WTC11 (cell line): ENCODE data around the gene LIN7A. TPM values are rescaled to one million over a fixed set of nuclear protein-coding genes. Genes with fewer than 3 reads are reported as not detected.

ENCODE experiments used
- ATAC-seq: fragments of 200-7000 bp; cut with Tn5 transposase; 2 replicates; pipeline ENCODE4 v1.10.0; 2021; ENCODE audit warnings: mild to moderate bottlenecking, moderate library complexity
- CTCF ChIA-PET: fragments of 300-600 bp; sonication (Branson Sonifier 250); formaldehyde crosslinking; loops from one replicate; lab custom pipeline; 2021; ENCODE audit warnings: antibody characterized with exemption; lab: Charles Lee
- POLR2A ChIA-PET: fragments of 350-600 bp; sonication (Branson Sonifier 250); formaldehyde crosslinking; loops from one replicate; lab custom pipeline; 2021; ENCODE audit warnings: antibody characterized with exemption; lab: Charles Lee
- DNase-seq: peaks from one replicate; pipeline ENCODE4 v3.0.0; 2021; ENCODE audit warnings: low spot score
- H3K27ac Mint-ChIP-seq: 2 replicates; pipeline ENCODE4 v1.8.0; 2021; ENCODE audit warnings: mixed read lengths
- H3K27me3 Mint-ChIP-seq: 2 replicates; pipeline ENCODE4 v1.8.0; 2021; ENCODE audit warnings: low read depth, mild to moderate bottlenecking, moderate library complexity, mixed read lengths
- H3K36me3 Mint-ChIP-seq: 2 replicates; pipeline ENCODE4 v1.8.0; 2021; ENCODE audit warnings: mixed read lengths
- H3K4me1 Mint-ChIP-seq: 2 replicates; pipeline ENCODE4 v1.8.0; 2022; ENCODE audit warnings: mixed read lengths
- H3K4me3 Mint-ChIP-seq: 2 replicates; pipeline ENCODE4 v1.8.0; 2021; ENCODE audit warnings: mild to moderate bottlenecking, moderate library complexity, mixed read lengths
- H3K9me3 Mint-ChIP-seq: 2 replicates; pipeline ENCODE4 v1.8.0; 2021; ENCODE audit warnings: mixed read lengths
- ARID4B ChIP-seq: sonication (generic); formaldehyde crosslinking; IDR thresholded peaks from 2 replicates; pipeline ENCODE4 v1.8.0; 2023; ENCODE audit warnings: missing genetic modification reagents, mild to moderate bottlenecking, borderline replicate concordance
- CBFB ChIP-seq: sonication (generic); formaldehyde crosslinking; IDR thresholded peaks from 2 replicates; pipeline ENCODE4 v1.8.1; 2022; ENCODE audit warnings: mild to moderate bottlenecking, low read depth, missing genetic modification reagents
- ESRRA ChIP-seq: sonication (generic); formaldehyde crosslinking; IDR thresholded peaks from 2 replicates; pipeline ENCODE4 v1.8.1; 2022; ENCODE audit warnings: mild to moderate bottlenecking, missing genetic modification reagents, borderline replicate concordance
- FOXK1 ChIP-seq: sonication (generic); formaldehyde crosslinking; IDR thresholded peaks from 2 replicates; pipeline ENCODE4 v1.8.0; 2022; ENCODE audit warnings: mild to moderate bottlenecking, moderate library complexity, missing genetic modification reagents
- IRF2 ChIP-seq: sonication (generic); formaldehyde crosslinking; IDR thresholded peaks from 2 replicates; pipeline ENCODE4 v1.8.0; 2022; ENCODE audit warnings: low read depth, missing genetic modification reagents, borderline replicate concordance
- KAT7 ChIP-seq: sonication (generic); formaldehyde crosslinking; IDR thresholded peaks from 2 replicates; pipeline ENCODE4 v1.8.1; 2023; ENCODE audit warnings: missing genetic modification reagents, mild to moderate bottlenecking, borderline replicate concordance
- PRDM15 ChIP-seq: sonication (generic); formaldehyde crosslinking; IDR thresholded peaks from 2 replicates; pipeline ENCODE4 v1.8.0; 2022; ENCODE audit warnings: missing genetic modification reagents
- PRRX2 ChIP-seq: fragments of 250-450 bp; sonication (Bioruptor Pico); IDR thresholded peaks from 2 replicates; pipeline ENCODE4 v1.8.0; 2021; ENCODE audit warnings: mild to moderate bottlenecking
- TCF7 ChIP-seq: sonication (generic); formaldehyde crosslinking; IDR thresholded peaks from 2 replicates; pipeline ENCODE4 v1.8.0; 2022; ENCODE audit warnings: mild to moderate bottlenecking, low read depth, missing genetic modification reagents, moderate library complexity
- ZBTB21 ChIP-seq: sonication (generic); formaldehyde crosslinking; IDR thresholded peaks from 2 replicates; pipeline ENCODE4 v1.8.1; 2023; ENCODE audit warnings: mild to moderate bottlenecking, missing genetic modification reagents, borderline replicate concordance
- ZNF423 ChIP-seq: fragments of 250-450 bp; sonication (Bioruptor Pico); IDR thresholded peaks from 2 replicates; pipeline ENCODE4 v2.1.2; 2022; ENCODE audit warnings: mild to moderate bottlenecking, moderate library complexity
- ZNF512 ChIP-seq: sonication (generic); formaldehyde crosslinking; IDR thresholded peaks from 2 replicates; pipeline ENCODE4 v1.8.1; 2022; ENCODE audit warnings: missing genetic modification reagents, borderline replicate concordance
- total RNA-seq: library from RNA; stranded (reverse); gene quantifications from 3 replicates; pipeline ENCODE4 v1.2.3, GENCODE V29; 2021
- TF ChIP-seq, protein P1 (sequence below): sonication (generic); formaldehyde crosslinking; IDR thresholded peaks from 2 replicates; pipeline ENCODE4 v1.8.1; 2023; ENCODE audit warnings: mild to moderate bottlenecking, missing genetic modification reagents
- TF ChIP-seq, protein P2 (sequence below): fragments of 200-600 bp; IDR thresholded peaks from 2 replicates; pipeline ENCODE4 v1.8.0; 2022; ENCODE audit warnings: antibody characterized with exemption

Gene LIN7A
- total RNA-seq, 1 experiment from 2014 or later, result 8.5 TPM

DNA sequence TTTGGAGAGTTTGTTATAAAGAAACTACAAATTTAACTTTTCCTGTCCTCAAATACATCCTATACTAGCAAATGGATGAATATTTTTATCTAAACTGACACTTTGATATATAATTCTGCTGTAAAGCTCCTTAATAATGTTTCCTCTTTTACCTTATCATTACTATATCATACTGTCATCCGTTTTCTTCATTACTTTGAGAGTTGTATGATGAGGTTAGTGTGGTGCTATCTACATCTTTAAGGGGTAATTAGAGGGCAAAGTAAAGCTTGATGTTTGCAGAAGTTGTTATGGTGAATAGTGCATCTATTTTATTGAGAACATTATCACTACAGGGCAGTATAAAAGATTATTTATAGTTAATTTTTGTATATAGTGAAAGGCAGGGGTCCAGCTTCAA lies 36.1 kb downstream of the LIN7A start (continued):
- TF ChIP-seq ARID4B (CRISPR knock-in tag), result no peak
- no peak for TF ChIP-seq TCF7
- no peak for TF ChIP-seq PRDM15 (CRISPR knock-in tag)

DNA sequence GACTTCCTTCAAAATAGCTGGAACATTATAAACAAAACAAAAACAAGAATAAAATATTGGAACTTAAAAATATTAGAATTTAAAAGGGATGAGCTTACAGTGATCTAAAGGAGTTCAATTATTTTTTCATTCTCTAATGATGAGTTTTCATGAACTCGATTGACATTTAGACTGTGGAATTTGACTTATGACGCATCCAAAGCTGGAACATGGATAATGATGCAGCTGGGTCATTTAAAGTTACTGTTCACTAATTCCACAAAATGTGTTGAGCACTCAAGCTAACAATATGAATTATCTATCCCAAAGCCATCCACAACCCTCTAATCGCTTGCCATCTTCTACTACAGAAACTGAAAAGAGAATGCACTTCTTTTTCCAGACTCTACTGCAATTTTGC lies 42.5 kb downstream of the LIN7A start:
- ChIA-PET POLR2A (no interaction called here), CTCF (no interaction called here)
- peaks cover 31% of the 10 kb centered on the region for H3K4me1 Mint-ChIP-seq
- H3K27ac Mint-ChIP-seq, result no peak overlapping the region
- DNase-seq (no peak), ATAC-seq (no peak)
- H3K36me3 Mint-ChIP-seq, result no peaks in the 10 kb centered on the region
- H3K9me3 Mint-ChIP-seq, result no peaks in the 10 kb centered on the region
- TF ChIP-seq PRRX2 (CRISPR knock-in tag), result no peak
- TF ChIP-seq, protein P1, sequence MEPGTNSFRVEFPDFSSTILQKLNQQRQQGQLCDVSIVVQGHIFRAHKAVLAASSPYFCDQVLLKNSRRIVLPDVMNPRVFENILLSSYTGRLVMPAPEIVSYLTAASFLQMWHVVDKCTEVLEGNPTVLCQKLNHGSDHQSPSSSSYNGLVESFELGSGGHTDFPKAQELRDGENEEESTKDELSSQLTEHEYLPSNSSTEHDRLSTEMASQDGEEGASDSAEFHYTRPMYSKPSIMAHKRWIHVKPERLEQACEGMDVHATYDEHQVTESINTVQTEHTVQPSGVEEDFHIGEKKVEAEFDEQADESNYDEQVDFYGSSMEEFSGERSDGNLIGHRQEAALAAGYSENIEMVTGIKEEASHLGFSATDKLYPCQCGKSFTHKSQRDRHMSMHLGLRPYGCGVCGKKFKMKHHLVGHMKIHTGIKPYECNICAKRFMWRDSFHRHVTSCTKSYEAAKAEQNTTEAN, result no peak
- TF ChIP-seq ESRRA (CRISPR knock-in tag), result no peak
- TF ChIP-seq FOXK1 (CRISPR knock-in tag), result no peak
- no peak for TF ChIP-seq ZNF423 (CRISPR knock-in tag)
- TF ChIP-seq KAT7 (CRISPR knock-in tag), result no peak
- TF ChIP-seq, protein P2, sequence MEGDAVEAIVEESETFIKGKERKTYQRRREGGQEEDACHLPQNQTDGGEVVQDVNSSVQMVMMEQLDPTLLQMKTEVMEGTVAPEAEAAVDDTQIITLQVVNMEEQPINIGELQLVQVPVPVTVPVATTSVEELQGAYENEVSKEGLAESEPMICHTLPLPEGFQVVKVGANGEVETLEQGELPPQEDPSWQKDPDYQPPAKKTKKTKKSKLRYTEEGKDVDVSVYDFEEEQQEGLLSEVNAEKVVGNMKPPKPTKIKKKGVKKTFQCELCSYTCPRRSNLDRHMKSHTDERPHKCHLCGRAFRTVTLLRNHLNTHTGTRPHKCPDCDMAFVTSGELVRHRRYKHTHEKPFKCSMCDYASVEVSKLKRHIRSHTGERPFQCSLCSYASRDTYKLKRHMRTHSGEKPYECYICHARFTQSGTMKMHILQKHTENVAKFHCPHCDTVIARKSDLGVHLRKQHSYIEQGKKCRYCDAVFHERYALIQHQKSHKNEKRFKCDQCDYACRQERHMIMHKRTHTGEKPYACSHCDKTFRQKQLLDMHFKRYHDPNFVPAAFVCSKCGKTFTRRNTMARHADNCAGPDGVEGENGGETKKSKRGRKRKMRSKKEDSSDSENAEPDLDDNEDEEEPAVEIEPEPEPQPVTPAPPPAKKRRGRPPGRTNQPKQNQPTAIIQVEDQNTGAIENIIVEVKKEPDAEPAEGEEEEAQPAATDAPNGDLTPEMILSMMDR, result no peak
- TF ChIP-seq CBFB (CRISPR knock-in tag), result no peak
- no peak for TF ChIP-seq ZBTB21
- TF ChIP-seq ZNF512, result no peak
- no peak for TF ChIP-seq IRF2
- peaks cover 9% of the 10 kb centered on the region; the same call in 1 of the 2 replicates for H3K27me3 Mint-ChIP-seq
- H3K4me3 Mint-ChIP-seq, result no peak overlapping the region
